Testis (tissue), 2 donors: ENCODE measurements around the gene POLDIP2.

Experiments
- CTCF ChIP-seq, 3 experiments: fragments of 450-650 bp in 2 of 3; fragments of 200-600 bp in 1 of 3; sonication (generic) in 1 of 3; IDR thresholded peaks; one replicate each; pipeline ENCODE4 v1.5.1; 2016 to 2019; ENCODE audit warnings: antibody characterized with exemption in 3 of 3, mild to moderate bottlenecking in 2 of 3, moderate library complexity in 1 of 3
- POLR2A ChIP-seq: fragments of 450-650 bp; IDR thresholded peaks from one replicate; pipeline ENCODE4 v1.6.1; 2017; ENCODE audit warnings: antibody characterized with exemption, mild to moderate bottlenecking, moderate library complexity

- TF ChIP-seq CTCF (IDR thresholded peaks at IDR 0.05), result no peak
- no peak for TF ChIP-seq POLR2A
These were observed 33.7 kb upstream of the POLDIP2 start for GRCh38 chr17:28390984-28391383.
